ENCODE data around the gene ASTN2. TPM values are rescaled to one million over a fixed set of nuclear protein-coding genes. Genes with fewer than 3 reads are reported as not detected.

Gene ASTN2
- total RNA-seq, 4 donors from 2014 or later = 3.0 to 7.0 (median 5.2) TPM

- TF ChIP-seq POLR2A (IDR thresholded peaks at IDR 0.05) (no peak), EP300 (IDR thresholded peaks at IDR 0.05; ENCODE audit: low read depth) (no peak), POLR2AphosphoS5 (IDR thresholded peaks at IDR 0.05) (no peak), CTCF (IDR thresholded peaks at IDR 0.05) (no peak)
- in situ Hi-C loops (cut with MboI; ENCODE audit: low pct_ligation_motif_present in 1 of 4, low pct_unique_long_range_greater_than_20kb in 1 of 4, low sequenced_read_pairs in 3 of 4) (no loop called here), intact Hi-C loops (cut with DNase I; ENCODE audit: low total_unique reads) (no loop called here)
- Histone ChIP-seq H3K27ac (no peak overlapping the region), H3K4me3 (no peak overlapping the region), H3K27me3 (no peaks in the 10 kb centered on the region), H3K36me3 (no peaks in the 10 kb centered on the region), H3K9me3 (no peaks in the 10 kb centered on the region), H3K4me1 (no peaks in the 10 kb centered on the region)
- 20 to 40% methylated on average over 1 to 3 of the region's 3 CpGs for WGBS, 2 donors (ENCODE audit: low coverage in 1 of 2)
- no peak for DNase-seq
These were observed 291.9 kb downstream of the ASTN2 start for GRCh38 chr9:117122953-117123352.

- intact Hi-C loops (cut with DNase I; ENCODE audit: low total_unique reads) = no loop called here
- Histone ChIP-seq H3K4me1 (no peaks in the 10 kb centered on the region), H3K27ac (no peak overlapping the region), H3K4me3 (no peak overlapping the region), H3K9me3 (no peaks in the 10 kb centered on the region), H3K27me3 (no peaks in the 10 kb centered on the region), H3K36me3 (no peaks in the 10 kb centered on the region)
- no peak for TF ChIP-seq POLR2A (IDR thresholded peaks at IDR 0.05)
- TF ChIP-seq EP300 (IDR thresholded peaks at IDR 0.05; ENCODE audit: low read depth) = no peak
- TF ChIP-seq POLR2AphosphoS5 (IDR thresholded peaks at IDR 0.05) = no peak
- TF ChIP-seq CTCF (IDR thresholded peaks at IDR 0.05) = no peak
- in situ Hi-C loops (cut with MboI; ENCODE audit: low pct_ligation_motif_present in 1 of 4, low pct_unique_long_range_greater_than_20kb in 1 of 4, low sequenced_read_pairs in 3 of 4) = no loop called here
- WGBS, 2 donors (ENCODE audit: low coverage in 1 of 2) = 86% methylated on average over 1 of the region's 1 CpG; no CpG with 5 or more reads in 1 of the 2 donors
- DNase-seq = no peak
These were observed 292.8 kb downstream of the ASTN2 start for GRCh38 chr9:117122102-117122501.

GRCh38 chr9:117121316-117121715, 293.5 kb downstream of the ASTN2 start:
- Histone ChIP-seq H3K9me3 (no peaks in the 10 kb centered on the region), H3K36me3 (no peaks in the 10 kb centered on the region), H3K27ac (no peak overlapping the region), H3K4me3 (no peak overlapping the region), H3K4me1 (no peaks in the 10 kb centered on the region), H3K27me3 (no peaks in the 10 kb centered on the region)
- WGBS, 2 donors (ENCODE audit: low coverage in 1 of 2) = 33 to 71% methylated on average over 1 to 2 of the region's 2 CpGs
- TF ChIP-seq POLR2AphosphoS5 (IDR thresholded peaks at IDR 0.05) = no peak
- no peak for TF ChIP-seq POLR2A (IDR thresholded peaks at IDR 0.05)
- TF ChIP-seq EP300 (IDR thresholded peaks at IDR 0.05; ENCODE audit: low read depth) = no peak
- TF ChIP-seq CTCF (IDR thresholded peaks at IDR 0.05) = no peak
- no peak for DNase-seq
- in situ Hi-C loops (cut with MboI; ENCODE audit: low pct_ligation_motif_present in 1 of 4, low pct_unique_long_range_greater_than_20kb in 1 of 4, low sequenced_read_pairs in 3 of 4) = no loop called here
- intact Hi-C loops (cut with DNase I; ENCODE audit: low total_unique reads) = no loop called here

GRCh38 chr9:117120061-117120460, 294.8 kb downstream of the ASTN2 start:
- intact Hi-C loops (cut with DNase I; ENCODE audit: low total_unique reads) (no loop called here), in situ Hi-C loops (cut with MboI; ENCODE audit: low pct_ligation_motif_present in 1 of 4, low pct_unique_long_range_greater_than_20kb in 1 of 4, low sequenced_read_pairs in 3 of 4) (no loop called here)
- Histone ChIP-seq H3K36me3 (no peaks in the 10 kb centered on the region), H3K27me3 (no peaks in the 10 kb centered on the region), H3K4me3 (no peak overlapping the region), H3K4me1 (no peaks in the 10 kb centered on the region), H3K9me3 (no peaks in the 10 kb centered on the region), H3K27ac (no peak overlapping the region)
- no peak for DNase-seq
- TF ChIP-seq POLR2AphosphoS5 (IDR thresholded peaks at IDR 0.05) (no peak), POLR2A (IDR thresholded peaks at IDR 0.05) (no peak), EP300 (IDR thresholded peaks at IDR 0.05; ENCODE audit: low read depth) (no peak), CTCF (IDR thresholded peaks at IDR 0.05) (no peak)
- WGBS, 2 donors (ENCODE audit: low coverage in 1 of 2) = 30 to 57% methylated on average over 2 of the region's 2 CpGs

Data from transverse colon (tissue), 4 donors.